Measurements from ENCODE around the gene IGSF21. TPM values are rescaled to one million over a fixed set of nuclear protein-coding genes. Genes with fewer than 3 reads are reported as not detected.

The IGSF21 gene
- total and polyA plus RNA-seq, 2 of the 4 experiments (the other 2 are of a cell fraction) = not detected

- in situ Hi-C loops (cut with MboI; ENCODE audit: low sequenced_read_pairs) (no loop called here), intact Hi-C loops (cut with micrococcal nuclease) (no loop called here), dilution Hi-C loops (cut with HindIII; ENCODE audit: low sequenced_read_pairs, unreplicated experiment) (no loop called here)
- no peaks in the 10 kb centered on the region for H3K36me3 ChIP-seq (ENCODE audit: control insufficient read depth, insufficient read depth, low read length)
- H2BK120ac ChIP-seq (ENCODE audit: low read depth, low read length) = no peak overlapping the region
- H2BK20ac ChIP-seq (ENCODE audit: low read depth, low read length) = no peak overlapping the region
- ChIA-PET POLR2A (ENCODE audit: unreplicated experiment) (no interaction called here), CTCF (no interaction called here)
- H3K27me3 ChIP-seq (ENCODE audit: control insufficient read depth, insufficient read depth, low read length) = no peaks in the 10 kb centered on the region
- no peak overlapping the region for H3K56ac ChIP-seq (ENCODE audit: extremely low read depth, insufficient read depth, low read length)
- DNase-seq (peak; percentile 3), ATAC-seq (ENCODE audit: low read depth) (no peak)
- no peak overlapping the region for H3K9ac ChIP-seq (ENCODE audit: low read depth, low read length)
- H3K9me1 ChIP-seq (ENCODE audit: insufficient read depth, low read length) = no peaks in the 10 kb centered on the region
- H2AFZ ChIP-seq (replicated peaks; ENCODE audit: low read length, poor library complexity) = no peak overlapping the region
- H3K27ac ChIP-seq (ENCODE audit: insufficient read depth, low read length) = no peak overlapping the region
- no peak overlapping the region for H4K8ac ChIP-seq (ENCODE audit: low read depth in 2 of 2, low read length in 2 of 2)
- H2BK15ac ChIP-seq (ENCODE audit: low read depth, low read length) = no peak overlapping the region
- H3K14ac ChIP-seq (replicated peaks; ENCODE audit: low read depth, low read length) = no peak overlapping the region
- H3K23ac ChIP-seq (ENCODE audit: low read depth, low read length) = no peak overlapping the region
- H4K20me1 ChIP-seq (ENCODE audit: insufficient read depth, low read length) = no peaks in the 10 kb centered on the region
- H3K4me2 ChIP-seq (ENCODE audit: low read depth, low read length) = no peak overlapping the region
- H2AK9ac ChIP-seq (replicated peaks; ENCODE audit: low read depth, low read length, poor library complexity) = no peak overlapping the region
- no peak overlapping the region for H4K5ac ChIP-seq (ENCODE audit: low read depth, low read length)
- H3K4me1 ChIP-seq (ENCODE audit: control insufficient read depth, insufficient read depth, low read length) = no peaks in the 10 kb centered on the region
- peaks cover 15% of the 10 kb centered on the region for H3K9me3 ChIP-seq (ENCODE audit: control insufficient read depth, insufficient read depth, low read length)
- H2AK5ac ChIP-seq (ENCODE audit: low read depth, low read length) = no peak overlapping the region
- BruUV-seq (replicated peaks) = no TSS peak
- no peak overlapping the region for H3K4ac ChIP-seq (ENCODE audit: low read depth, low read length)
- TF ChIP-seq USF2 (IDR thresholded peaks at IDR 0.05; ENCODE audit: low read depth, low read length) (no peak), CTCF (conservative IDR thresholded peaks at IDR 0.05; ENCODE audit: low read depth, low read length) (peak; percentile 30; the same call in 1 of the 2 replicates), MAFK (IDR thresholded peaks at IDR 0.05; ENCODE audit: low read depth, low read length) (no peak)
- 60% methylated on average over 1 of the region's 6 CpGs; no CpG with 5 or more reads in 1 of the 2 experiments for WGBS, 2 experiments (ENCODE audit: extremely low coverage in 2 of 2, insufficient read length in 1 of 2)
- H3K4me3 ChIP-seq (ENCODE audit: insufficient read depth, low read depth, low read length) = no peak overlapping the region
- no peak overlapping the region for H3K18ac ChIP-seq (ENCODE audit: low read depth, low read length)
- no peak overlapping the region for H2BK5ac ChIP-seq (ENCODE audit: low read depth, low read length, poor library complexity, severe bottlenecking)
- H4K91ac ChIP-seq (ENCODE audit: insufficient read depth, low read depth, low read length) = no peak overlapping the region
- no peaks in the 10 kb centered on the region for H3K79me1 ChIP-seq (ENCODE audit: low read depth in 1 of 2, low read length in 2 of 2)
Measured at GRCh38 chr1:18234790-18235242, 127.2 kb downstream of the IGSF21 start.

All from IMR-90 (cell line).